Fibroblast of skin of back (primary cell): ENCODE results near the gene KIF5A. TPM values are rescaled to one million over a fixed set of nuclear protein-coding genes. Genes with fewer than 3 reads are reported as not detected.
"Not testable (repeated sequence)": the region's sequence is repeated elsewhere in the genome, so short reads cannot be mapped to it uniquely, and the experiment has no call there.

Experiments used
- DNase-seq: peaks from one replicate; pipeline ENCODE4 v3.0.0-alpha.2; 2013
- polyA plus RNA-seq, 2 experiments: library from polyadenylated mRNA; unstranded; fragments of 120-200 nt; gene quantifications; one replicate each; pipeline ENCODE4 v1.2.1, GENCODE V29; 2013; ENCODE audit not compliant: insufficient read length in 2 of 2

The KIF5A gene
- 0.14 TPM for polyA plus RNA-seq (2013, experiment 1 of 2; ENCODE audit: insufficient read length)
- polyA plus RNA-seq (2013, experiment 2 of 2; ENCODE audit: insufficient read length): 0.13 TPM

GRCh38 chr12:57549909-57550640, at the start of gene KIF5A:
KIF5A (plus strand) TSS chr12:57550044; CDS start chr12:57550272, 228 bp downstream.
- DNase-seq: no peak

GRCh38 chr12:57500213-57500612, 49.6 kb upstream of the KIF5A start:
- no peak for DNase-seq

- not testable (repeated sequence) for DNase-seq
Measured at GRCh38 chr12:57502311-57502969, 47.4 kb upstream of the KIF5A start.

GRCh38 chr12:57506541-57506940, 43.3 kb upstream of the KIF5A start:
- DNase-seq: not testable (repeated sequence)

GRCh38 chr12:57507796-57508195, 42.0 kb upstream of the KIF5A start:
- not testable (repeated sequence) for DNase-seq

- DNase-seq: no peak
Measured at GRCh38 chr12:57511161-57511560, 38.7 kb upstream of the KIF5A start.

- no peak for DNase-seq
Measured at GRCh38 chr12:57511588-57512325, 38.1 kb upstream of the KIF5A start.

GRCh38 chr12:57512665-57513064, 37.2 kb upstream of the KIF5A start:
- DNase-seq: no peak

- no peak for DNase-seq
Measured at GRCh38 chr12:57513266-57513665, 36.6 kb upstream of the KIF5A start.

- DNase-seq: not testable (repeated sequence)
Measured at GRCh38 chr12:57513677-57514076, 36.2 kb upstream of the KIF5A start.

GRCh38 chr12:57514246-57514645, 35.6 kb upstream of the KIF5A start:
- DNase-seq: not testable (repeated sequence)

GRCh38 chr12:57514720-57515407, 35.0 kb upstream of the KIF5A start:
- no peak for DNase-seq

GRCh38 chr12:57515408-57515933, 34.4 kb upstream of the KIF5A start:
- no peak for DNase-seq

- no peak for DNase-seq
Measured at GRCh38 chr12:57515934-57516541, 33.8 kb upstream of the KIF5A start.

GRCh38 chr12:57516617-57517153, 33.2 kb upstream of the KIF5A start:
- no peak for DNase-seq

GRCh38 chr12:57517187-57517586, 32.7 kb upstream of the KIF5A start:
- peak; percentile 58 for DNase-seq

GRCh38 chr12:57517718-57518117, 32.1 kb upstream of the KIF5A start:
- not testable (repeated sequence) for DNase-seq

- no peak for DNase-seq
Measured at GRCh38 chr12:57518176-57518919, 31.5 kb upstream of the KIF5A start.

- DNase-seq: peak; percentile 71
Measured at GRCh38 chr12:57518920-57519795, 30.7 kb upstream of the KIF5A start.

GRCh38 chr12:57519796-57520052, 30.1 kb upstream of the KIF5A start:
- DNase-seq: peak; percentile 49
